IPS DF 6.9 (cell line): ENCODE data around the gene WDR81.
A peak's percentile ranks its signal among the peaks of the same experiment; 100 is the strongest.
"Not testable (repeated sequence)": the region's sequence is repeated elsewhere in the genome, so short reads cannot be mapped to it uniquely, and the experiment has no call there.

Experiments
- DNase-seq: peaks from one replicate; pipeline ENCODE4 v3.0.0-alpha.2; 2013; ENCODE audit warnings: low read depth, low spot score
- H3K27ac ChIP-seq: one replicate; pipeline ENCODE4 v1.5.1; 2013; ENCODE audit warnings: low read length, control low read depth
- H3K27me3 ChIP-seq: 2 replicates; pipeline ENCODE4 v1.6.1; 2013; ENCODE audit warnings: mild to moderate bottlenecking, low read length; ENCODE audit not compliant: control insufficient read depth, insufficient read depth
- H3K36me3 ChIP-seq: 2 replicates; pipeline ENCODE4 v1.6.1; 2013; ENCODE audit warnings: low read length; ENCODE audit not compliant: control insufficient read depth, insufficient read depth
- H3K4me1 ChIP-seq: 2 replicates; pipeline ENCODE4 v1.6.1; 2013; ENCODE audit warnings: low read length; ENCODE audit not compliant: control insufficient read depth, insufficient read depth
- H3K4me3 ChIP-seq: 2 replicates; pipeline ENCODE4 v1.5.1; 2013; ENCODE audit warnings: mild to moderate bottlenecking, low read length
- H3K9me3 ChIP-seq: 2 replicates; pipeline ENCODE4 v1.6.1; 2013; ENCODE audit warnings: low read length, inconsistent platforms; ENCODE audit not compliant: control insufficient read depth, insufficient read depth
- WGBS: extraction: QIAGEN DNeasy Blood & Tissue Kit; methylation state at CpG from one replicate; pipeline ENCODE4 v1.1.7; 2013; ENCODE audit warnings: mixed read lengths, missing lambda C conversion rate; ENCODE audit not compliant: insufficient read length, insufficient coverage; 5-methylcytosine and 5-hydroxymethylcytosine counted together

WDR81 gene

DNA sequence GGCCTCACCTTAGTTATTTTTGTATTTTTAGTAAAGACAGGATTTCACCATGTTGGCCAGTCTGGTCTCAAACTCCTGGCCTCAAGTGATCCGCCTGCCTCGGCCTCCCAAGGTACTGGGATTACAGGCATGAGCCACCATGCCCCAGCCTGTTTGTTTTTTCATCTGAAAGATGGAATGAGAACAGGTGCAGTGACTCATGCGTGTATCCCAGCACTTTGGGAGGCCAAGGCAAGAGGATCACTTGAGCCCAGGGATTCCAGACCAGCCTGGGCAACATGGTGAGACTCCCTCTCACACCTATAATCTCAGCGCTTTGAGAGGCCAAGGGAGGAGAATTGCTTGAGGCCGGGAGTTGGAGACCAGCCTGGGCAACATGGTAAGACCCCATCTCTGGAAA lies 24.6 kb upstream of the WDR81 start:
- H3K27me3 ChIP-seq, DNase-seq, H3K36me3 ChIP-seq, H3K9me3 ChIP-seq, H3K4me1 ChIP-seq, H3K27ac ChIP-seq, H3K4me3 ChIP-seq: not testable (repeated sequence)
- no CpG with 5 or more reads among the region's 5 CpGs for WGBS

DNA sequence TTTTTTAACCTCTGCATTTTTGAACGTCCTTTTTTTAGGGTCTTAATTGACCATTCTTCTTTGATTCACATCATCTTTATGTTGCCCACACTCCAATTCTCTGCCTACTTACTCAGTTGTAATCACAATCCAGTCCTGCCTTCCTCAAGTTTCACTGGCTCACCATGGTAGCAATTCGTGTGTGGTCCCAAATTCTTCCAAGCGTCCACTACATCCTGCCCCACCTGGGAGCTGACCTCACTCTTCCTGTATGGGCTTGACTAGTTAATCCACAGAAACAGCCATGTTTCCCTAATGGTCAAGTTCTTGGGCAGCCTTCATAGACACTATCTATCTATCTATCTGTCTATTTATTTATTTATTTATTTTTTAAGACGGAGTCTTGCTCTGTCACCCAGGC lies 21.4 kb upstream of the WDR81 start:
- Histone ChIP-seq H3K4me3 (no peak overlapping the region), H3K36me3 (no peaks in the 10 kb centered on the region), H3K27ac (no peak overlapping the region), H3K4me1 (no peaks in the 10 kb centered on the region; the same call in 1 of the 2 replicates), H3K27me3 (no peaks in the 10 kb centered on the region), H3K9me3 (no peaks in the 10 kb centered on the region)
- no peak for DNase-seq
- WGBS = no CpG with 5 or more reads among the region's 4 CpGs

DNA sequence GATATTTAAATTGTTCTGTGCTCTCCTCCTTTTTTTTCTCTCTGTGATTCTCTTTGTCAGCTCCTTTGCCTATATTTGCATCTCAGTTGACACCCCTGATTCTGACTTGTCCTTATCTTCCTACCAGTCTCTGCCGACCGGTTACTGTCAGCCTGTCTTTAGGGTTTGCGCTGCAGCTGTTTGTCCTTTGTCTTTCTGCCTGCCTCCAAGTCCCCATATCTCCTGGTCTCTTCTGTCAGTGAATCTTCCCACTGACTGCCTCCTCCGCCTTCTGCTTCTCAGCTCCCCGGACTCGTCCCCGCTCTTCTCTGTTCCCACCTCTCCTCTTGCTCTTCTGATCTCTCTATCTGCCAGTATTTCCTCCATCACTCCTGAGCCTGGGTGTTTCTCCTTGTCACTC lies 19.5 kb upstream of the WDR81 start:
- no peak overlapping the region for H3K4me3 ChIP-seq
- H3K4me1 ChIP-seq = no peaks in the 10 kb centered on the region; the same call in 1 of the 2 replicates
- no peaks in the 10 kb centered on the region for H3K27me3 ChIP-seq
- H3K36me3 ChIP-seq = no peaks in the 10 kb centered on the region; the same call in 1 of the 2 replicates
- H3K9me3 ChIP-seq = no peaks in the 10 kb centered on the region
- no CpG with 5 or more reads among the region's 7 CpGs for WGBS
- no peak overlapping the region for H3K27ac ChIP-seq
- DNase-seq = no peak

DNA sequence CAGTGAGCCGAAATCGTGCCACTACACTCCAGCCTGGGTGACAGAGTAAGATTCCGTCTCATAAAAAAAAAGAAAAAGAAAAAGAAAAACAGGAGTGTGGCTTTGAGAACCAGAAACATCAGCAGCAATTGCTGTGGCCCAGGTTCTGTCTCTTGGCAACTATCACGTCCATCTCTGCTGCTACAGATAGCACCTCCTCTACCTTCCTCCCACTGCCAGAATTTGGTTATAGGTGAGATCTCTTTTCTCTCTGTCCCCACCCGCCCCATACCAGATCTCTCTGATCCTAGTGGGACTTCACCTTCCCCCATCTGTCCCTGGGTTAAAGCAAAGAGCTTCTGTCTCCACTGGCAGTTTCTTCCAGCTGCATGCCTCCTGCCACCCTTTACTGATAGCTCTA lies 17.4 kb upstream of the WDR81 start:
- H3K27me3 ChIP-seq = no peaks in the 10 kb centered on the region
- WGBS = no CpG with 5 or more reads among the region's 5 CpGs

DNA sequence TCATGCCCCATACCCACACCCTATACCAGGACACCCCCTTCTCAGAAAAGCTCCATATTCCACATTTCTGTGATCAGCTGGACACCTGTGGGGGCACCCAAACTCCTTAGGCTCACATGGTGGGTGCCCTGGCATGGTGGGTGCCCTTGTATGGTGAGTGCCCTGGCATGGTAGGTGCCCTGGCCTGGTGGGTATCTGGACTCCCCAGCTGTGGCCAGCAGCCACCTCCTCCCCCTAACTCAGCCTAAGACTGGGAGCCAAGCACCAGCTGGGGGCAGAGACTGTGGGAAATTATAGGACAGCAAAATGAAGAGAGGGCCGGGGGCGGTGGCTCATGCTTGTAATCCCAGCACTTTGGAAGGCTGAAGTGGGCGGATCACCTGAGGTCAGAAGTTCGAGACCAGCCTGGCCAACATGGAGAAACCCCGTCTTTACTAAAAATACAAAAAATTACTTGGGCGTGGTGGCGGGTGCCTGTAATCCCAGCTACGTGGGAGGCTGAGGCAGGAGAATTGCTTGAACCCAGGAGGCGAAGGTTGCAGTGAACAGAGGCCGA lies 15.6 kb upstream of the WDR81 start:
- no CpG with 5 or more reads among the region's 10 CpGs for WGBS
- H3K27me3 ChIP-seq, H3K4me3 ChIP-seq, H3K9me3 ChIP-seq, H3K36me3 ChIP-seq, H3K4me1 ChIP-seq, DNase-seq, H3K27ac ChIP-seq: not testable (repeated sequence)

More for the DNA sequence above, 17.4 kb upstream of the WDR81 start:
- Histone ChIP-seq H3K9me3 (no peaks in the 10 kb centered on the region), H3K27ac (no peak overlapping the region), H3K36me3 (no peaks in the 10 kb centered on the region; the same call in 1 of the 2 replicates), H3K4me3 (no peak overlapping the region), H3K4me1 (no peaks in the 10 kb centered on the region; the same call in 1 of the 2 replicates)
- DNase-seq = no peak

DNA sequence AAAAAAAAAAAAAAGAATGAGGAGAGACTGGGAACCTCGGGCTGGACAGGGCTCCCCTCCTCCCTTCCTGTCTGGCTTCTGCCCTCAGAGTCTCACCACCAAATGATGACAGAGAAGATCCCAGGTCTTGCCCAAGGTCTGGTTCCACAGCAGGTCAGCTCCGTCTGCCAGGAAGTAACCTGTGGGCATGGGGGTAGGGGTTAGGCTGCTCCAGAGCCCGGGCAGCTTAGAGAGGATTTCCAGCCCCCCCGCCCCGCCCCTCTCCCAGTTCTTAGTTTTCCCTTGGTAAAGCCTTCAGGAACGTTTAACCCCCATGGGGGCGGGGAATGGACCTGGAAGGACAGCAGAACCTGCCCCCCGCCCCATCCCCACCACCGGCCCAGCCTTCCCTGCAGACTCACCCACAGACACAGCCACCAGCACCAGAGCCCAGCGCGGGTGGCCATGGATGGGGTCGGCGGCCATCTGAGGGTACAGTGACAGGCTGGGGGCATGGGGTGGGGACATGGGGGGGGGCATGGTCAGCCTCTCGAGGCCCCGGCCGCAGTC lies 15.0 kb upstream of the WDR81 start:
- peak overlapping the region; percentile 81; the same call in 1 of the 2 replicates for H3K4me3 ChIP-seq

DNA sequence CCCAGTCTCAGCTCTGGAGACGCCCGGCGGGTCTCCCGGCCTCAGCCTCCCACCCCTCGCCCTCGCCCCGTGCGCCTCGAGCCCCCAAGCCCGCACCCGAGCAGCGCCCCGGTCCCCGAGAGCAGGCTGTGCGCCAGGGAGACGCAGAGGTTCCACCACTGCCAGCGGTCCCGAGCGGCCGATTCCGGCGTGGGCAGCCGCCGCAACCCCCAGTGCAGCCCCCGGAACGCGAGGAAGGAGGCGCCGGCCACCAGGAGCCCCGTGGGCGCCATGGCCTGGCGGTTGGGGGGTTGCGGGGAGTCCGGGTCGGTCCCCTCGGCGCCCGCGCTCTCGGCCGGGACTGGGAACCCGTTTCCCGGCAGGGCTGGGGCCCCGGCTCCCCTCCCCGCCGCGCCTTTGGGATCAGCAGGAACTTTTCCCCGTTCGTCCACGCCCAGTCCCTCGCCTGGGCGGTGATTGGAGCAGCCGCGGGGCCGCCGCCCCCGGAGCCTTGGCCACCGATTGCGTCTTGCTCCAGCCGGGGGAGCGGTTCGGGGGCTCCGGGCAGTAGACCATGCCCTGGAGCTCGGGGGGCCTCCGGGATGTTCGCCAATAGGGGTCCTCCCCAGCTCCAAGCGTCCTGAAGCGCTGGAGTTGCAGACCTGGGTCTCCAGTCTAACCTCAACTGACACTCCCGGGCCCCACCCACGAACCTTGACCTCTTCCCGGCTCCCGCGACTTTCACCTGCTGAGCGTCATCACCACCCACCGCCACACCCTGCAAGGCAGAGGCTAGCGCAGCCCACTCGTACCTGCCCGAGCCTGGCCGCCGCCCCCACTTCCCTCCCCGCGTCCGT lies 14.3 kb upstream of the WDR81 start, which contains the start of gene TLCD2:
TSS of gene TLCD2 (minus strand) at position 407 of the 836 bp plus-strand sequence. CDS start at position 272, 135 bp downstream.
- no peaks in the 10 kb centered on the region; the same call in 1 of the 2 replicates for H3K36me3 ChIP-seq
- H3K9me3 ChIP-seq = no peaks in the 10 kb centered on the region
- no peaks in the 10 kb centered on the region for H3K27me3 ChIP-seq
- no peak within 1 kb of the TSS for H3K27ac ChIP-seq
- H3K4me1 ChIP-seq = peaks cover 2% of the 10 kb centered on the region
- WGBS = no CpG with 5 or more reads among the region's 83 CpGs
- peak within 1 kb of the TSS; percentile 81 for H3K4me3 ChIP-seq
- DNase-seq = no peak

More for the DNA sequence above, 15.0 kb upstream of the WDR81 start:
- Histone ChIP-seq H3K27me3 (no peaks in the 10 kb centered on the region), H3K4me1 (no peaks in the 10 kb centered on the region; the same call in 1 of the 2 replicates), H3K27ac (no peak overlapping the region), H3K36me3 (no peaks in the 10 kb centered on the region; the same call in 1 of the 2 replicates), H3K9me3 (no peaks in the 10 kb centered on the region)
- no CpG with 5 or more reads among the region's 16 CpGs for WGBS
- no peak for DNase-seq

DNA sequence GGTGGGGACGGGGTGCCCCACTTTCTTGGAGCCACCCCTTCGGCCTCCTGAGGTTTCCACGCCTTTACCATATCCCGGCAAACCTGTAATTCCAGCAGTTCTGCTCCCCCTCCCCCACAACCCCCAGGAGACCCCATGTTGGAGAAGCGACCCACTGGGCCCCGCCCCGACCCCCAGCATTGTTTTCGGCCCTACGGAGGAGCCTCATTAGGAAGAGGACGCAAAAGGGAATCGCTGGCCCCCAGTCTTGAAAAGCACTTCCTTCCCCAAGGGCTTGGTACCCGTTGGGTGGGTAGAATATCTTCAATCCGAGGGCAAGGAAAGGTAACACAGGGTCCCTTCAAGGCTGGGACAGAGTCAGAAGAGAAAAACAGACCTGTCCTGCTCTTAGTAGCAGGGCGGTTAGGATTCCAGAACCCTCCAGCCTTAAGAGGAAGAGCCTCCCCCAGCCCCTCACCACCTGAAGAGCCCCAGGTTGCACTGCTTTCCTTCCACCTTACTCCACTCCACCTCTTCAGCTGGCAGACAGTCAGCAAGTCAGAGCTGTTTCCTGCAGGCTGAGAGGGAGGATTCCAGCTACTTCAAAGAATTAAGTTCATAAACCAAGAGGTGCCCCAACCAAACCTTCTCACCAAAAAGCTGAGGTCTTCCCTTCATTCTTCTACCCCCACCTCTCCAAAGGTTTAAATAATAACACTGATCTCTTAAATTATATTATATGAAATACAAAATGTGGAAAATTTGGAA lies 13.5 kb upstream of the WDR81 start:
- Histone ChIP-seq H3K27ac (no peak overlapping the region), H3K27me3 (no peaks in the 10 kb centered on the region), H3K36me3 (no peaks in the 10 kb centered on the region; the same call in 1 of the 2 replicates), H3K4me3 (peak overlapping the region; percentile 81; the same call in 1 of the 2 replicates), H3K4me1 (peaks cover 2% of the 10 kb centered on the region), H3K9me3 (no peaks in the 10 kb centered on the region)
- DNase-seq = no peak
- no CpG with 5 or more reads among the region's 14 CpGs for WGBS

DNA sequence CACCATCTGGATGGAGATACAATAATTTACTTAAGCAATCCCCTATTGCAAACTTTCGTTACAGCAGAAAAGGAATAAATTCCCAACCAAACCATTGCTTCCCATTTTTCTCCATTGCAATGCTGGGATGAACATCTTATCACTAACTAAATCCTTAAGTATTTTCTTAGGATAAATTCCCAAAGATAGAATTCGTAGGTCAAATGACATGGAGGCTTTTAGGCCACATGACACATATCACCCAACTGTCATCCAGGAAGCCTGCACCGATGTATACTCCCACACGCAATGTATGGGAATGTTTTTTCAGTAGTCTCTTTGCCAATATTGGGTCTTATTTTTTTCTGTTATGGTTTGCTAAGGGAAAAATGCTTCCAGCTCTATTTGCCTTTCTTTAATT lies 12.7 kb upstream of the WDR81 start:
- no peak for DNase-seq
- H3K9me3 ChIP-seq = no peaks in the 10 kb centered on the region
- H3K27ac ChIP-seq = no peak overlapping the region
- no peaks in the 10 kb centered on the region; the same call in 1 of the 2 replicates for H3K36me3 ChIP-seq
- WGBS = no CpG with 5 or more reads among the region's 4 CpGs
- no peaks in the 10 kb centered on the region for H3K27me3 ChIP-seq
- no peak overlapping the region for H3K4me3 ChIP-seq
- peaks cover 2% of the 10 kb centered on the region for H3K4me1 ChIP-seq

DNA sequence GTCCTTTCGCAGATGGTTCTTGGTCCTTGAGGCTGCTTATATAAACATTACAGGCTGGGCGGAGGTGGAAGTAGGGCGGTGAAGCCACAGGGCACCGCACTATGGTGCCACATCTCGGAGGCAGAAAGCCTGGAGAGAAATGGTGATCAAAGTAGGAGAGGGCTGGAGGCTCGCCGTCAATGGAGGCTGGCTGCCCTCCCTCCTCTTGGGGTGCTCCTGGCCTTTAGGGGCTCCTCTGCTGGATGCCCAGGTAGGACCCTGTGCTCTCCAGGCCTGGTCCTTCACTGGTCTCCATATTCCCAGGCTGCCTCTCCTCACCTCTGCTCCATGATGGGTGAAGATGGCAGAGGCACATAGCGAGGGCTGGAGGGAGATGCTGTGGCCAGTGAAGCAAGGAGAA lies 12.2 kb upstream of the WDR81 start:
- Histone ChIP-seq H3K4me1 (peaks cover 2% of the 10 kb centered on the region), H3K27me3 (no peaks in the 10 kb centered on the region), H3K36me3 (no peaks in the 10 kb centered on the region; the same call in 1 of the 2 replicates), H3K9me3 (no peaks in the 10 kb centered on the region), H3K27ac (no peak overlapping the region), H3K4me3 (no peak overlapping the region)
- WGBS = no CpG with 5 or more reads among the region's 8 CpGs
- DNase-seq = no peak
